Activated CD8-positive, alpha-beta memory T cell treated with anti-CD3 and anti-CD28 coated beads, Interleukin-2, amount 50 U/mL, for 24 hours (primary cell): ENCODE measurements around the gene MCM5.

Experiments
- DNase-seq: peaks from one replicate; pipeline ENCODE4 v3.0.0-alpha.2; 2020; ENCODE audit errors: extremely low read depth

Gene MCM5

DNA sequence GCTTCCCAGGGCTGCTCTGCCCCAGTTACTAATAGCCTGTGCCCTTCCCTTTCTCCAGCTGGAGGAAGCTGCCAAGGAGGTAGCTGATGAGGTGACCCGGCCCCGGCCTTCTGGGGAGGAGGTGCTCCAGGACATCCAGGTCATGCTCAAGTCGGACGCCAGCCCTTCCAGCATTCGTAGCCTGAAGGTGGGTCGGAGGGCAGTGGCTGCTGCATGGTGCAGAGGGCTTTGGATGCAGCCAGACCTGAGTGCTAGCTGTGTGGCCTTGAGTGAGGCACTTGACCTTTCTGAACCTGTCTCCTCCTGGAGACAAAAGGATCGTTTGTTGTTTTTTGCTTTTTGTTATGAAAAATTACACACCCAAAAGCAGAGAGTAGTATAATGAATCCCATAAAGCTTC, 3.4 kb downstream of the MCM5 start:
- DNase-seq = no peak

DNA sequence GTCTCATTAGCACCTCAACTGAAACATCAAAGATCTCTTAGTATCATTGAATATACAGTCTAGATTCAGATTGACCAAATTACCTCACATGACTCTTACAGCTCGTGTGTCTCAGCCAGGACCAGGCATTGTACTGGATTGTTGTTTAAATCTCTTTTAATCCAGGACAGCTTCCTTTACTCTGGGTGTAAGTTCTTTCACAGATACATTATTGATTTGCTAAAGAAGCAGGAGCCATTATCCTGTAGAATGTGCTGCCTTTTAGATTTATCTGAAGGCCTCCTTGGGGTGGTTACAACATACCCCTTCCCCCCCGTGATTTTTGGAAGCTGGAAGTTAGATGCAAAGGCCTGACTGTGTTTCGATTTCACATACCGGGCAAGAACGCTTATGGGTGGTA, 4.2 kb downstream of the MCM5 start:
- no peak for DNase-seq

DNA sequence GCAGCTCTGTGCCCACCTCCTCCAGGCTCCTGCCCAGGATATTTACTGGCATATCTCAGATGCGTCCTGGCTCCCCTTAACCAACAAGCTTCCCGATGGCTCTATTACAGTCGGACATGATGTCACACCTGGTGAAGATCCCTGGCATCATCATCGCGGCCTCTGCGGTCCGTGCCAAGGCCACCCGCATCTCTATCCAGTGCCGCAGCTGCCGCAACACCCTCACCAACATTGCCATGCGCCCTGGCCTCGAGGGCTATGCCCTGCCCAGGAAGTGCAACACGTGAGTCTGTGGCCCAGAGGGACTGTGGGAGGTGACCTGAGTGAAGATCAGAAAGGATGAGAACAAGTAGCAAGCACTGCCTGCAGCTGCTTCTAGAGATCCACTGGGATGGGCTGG, 6.5 kb downstream of the MCM5 start:
- DNase-seq = no peak

DNA sequence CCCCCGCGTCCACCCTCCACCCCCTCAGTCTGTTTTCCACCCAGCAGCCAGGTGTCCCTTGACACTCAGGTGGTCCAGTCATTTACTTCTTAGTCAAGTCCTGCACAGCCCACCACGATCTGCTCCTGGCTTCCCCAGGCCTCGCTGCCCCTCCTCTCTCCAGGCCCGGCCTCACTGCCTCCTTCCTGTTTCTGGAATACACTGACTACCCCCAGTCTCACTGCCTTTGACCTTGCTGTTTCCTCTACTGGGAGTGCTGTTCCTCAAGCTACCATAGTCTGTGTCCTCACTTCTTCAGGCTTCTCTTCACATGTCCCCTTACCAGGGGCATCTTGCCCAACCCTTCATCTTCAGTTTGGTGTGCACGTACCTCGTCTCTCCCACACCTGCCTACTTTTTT, 7.4 kb downstream of the MCM5 start:
- no peak for DNase-seq

DNA sequence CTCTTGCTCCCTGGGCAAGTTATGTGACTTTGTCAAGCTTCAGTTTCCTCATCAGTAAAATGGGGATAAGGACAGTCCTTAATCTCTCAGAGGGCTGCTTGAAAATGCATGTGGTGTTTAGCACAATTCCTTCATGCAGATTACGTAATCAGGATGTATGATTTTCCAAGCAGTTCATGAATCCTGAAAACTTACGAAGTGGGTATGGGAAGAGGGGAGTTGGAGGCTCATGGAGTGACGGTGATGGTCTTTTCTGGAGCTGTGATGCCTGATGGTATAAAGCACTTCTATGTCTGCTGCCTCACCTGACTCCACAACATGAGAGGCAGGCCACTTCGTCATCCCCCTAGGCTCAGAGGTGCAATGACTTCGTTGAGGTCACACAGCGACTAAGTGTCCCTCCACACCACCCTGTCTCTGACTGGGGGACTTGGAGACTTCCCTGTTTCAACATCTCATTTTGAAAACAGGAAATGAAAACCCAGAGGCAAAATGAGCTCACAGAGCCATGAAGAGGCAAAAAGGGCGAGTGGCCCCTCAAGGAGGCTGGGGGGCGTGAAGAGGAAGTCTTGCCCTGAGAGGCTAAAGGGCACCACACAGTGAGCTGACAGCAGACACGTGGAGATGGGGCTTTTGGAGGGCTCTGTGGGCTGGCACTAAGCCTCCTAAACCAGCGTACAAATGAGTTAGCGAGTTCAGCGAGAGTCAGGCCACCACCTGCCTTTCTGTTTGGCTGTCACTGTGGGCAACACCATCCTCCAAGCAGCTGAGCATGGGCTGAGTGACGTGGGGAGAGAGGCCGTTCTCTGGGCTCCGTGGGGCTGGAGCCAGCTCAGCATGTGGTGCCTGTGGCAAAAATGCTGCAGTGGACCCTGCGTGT, 10.1 kb downstream of the MCM5 start:
- no peak for DNase-seq

DNA sequence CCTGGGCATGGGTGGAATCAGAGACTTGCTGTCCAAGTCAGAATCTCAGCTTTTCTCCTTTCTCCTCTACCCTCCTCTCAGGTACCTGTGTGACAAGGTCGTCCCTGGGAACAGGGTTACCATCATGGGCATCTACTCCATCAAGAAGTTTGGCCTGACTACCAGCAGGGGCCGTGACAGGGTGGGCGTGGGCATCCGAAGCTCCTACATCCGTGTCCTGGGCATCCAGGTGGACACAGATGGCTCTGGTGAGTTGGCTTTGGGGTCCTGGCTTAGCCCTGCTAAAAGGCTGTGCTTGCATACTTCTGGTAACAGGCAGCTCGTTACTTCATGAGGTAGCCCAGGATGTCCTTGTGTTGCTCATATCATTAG, 10.7 kb downstream of the MCM5 start:
- no peak for DNase-seq

DNA sequence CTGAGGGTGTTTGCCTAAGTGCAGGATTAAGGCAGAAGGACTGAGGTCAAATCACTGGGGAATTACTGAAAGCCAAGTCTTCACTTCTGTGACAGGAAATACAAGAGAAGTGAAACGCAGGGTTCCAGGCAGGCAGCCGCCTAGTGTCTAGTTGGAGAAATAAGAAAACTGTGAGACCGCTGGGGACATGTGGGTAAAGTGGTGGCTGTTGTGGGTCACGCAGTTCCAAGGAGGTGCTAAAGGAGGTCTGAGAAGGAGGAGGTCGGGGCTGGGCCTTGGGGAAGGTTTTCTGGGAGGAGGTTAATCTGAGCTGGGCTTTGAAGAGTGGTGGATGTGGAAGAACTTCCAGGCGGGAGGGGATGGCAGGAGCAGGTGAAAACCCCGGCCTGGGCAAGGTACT, 11.2 kb downstream of the MCM5 start:
- DNase-seq = no peak

DNA sequence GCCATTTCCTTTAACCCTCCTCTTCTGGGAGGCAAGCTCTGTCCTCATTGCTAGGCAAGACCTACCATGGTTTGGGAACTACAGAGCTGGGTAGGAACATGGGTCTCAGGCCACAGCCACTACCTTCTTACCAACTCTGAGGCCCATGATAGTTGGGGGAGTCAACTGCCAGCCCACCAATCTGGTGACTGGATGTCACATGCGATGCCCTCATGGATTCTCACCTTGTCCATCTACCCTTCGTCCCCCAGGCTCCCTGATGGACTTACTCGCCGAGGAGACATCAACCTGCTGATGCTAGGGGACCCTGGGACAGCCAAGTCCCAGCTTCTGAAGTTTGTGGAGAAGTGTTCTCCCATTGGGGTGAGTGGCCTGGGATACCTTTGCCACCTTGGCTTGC, 13.7 kb downstream of the MCM5 start:
- DNase-seq = no peak

DNA sequence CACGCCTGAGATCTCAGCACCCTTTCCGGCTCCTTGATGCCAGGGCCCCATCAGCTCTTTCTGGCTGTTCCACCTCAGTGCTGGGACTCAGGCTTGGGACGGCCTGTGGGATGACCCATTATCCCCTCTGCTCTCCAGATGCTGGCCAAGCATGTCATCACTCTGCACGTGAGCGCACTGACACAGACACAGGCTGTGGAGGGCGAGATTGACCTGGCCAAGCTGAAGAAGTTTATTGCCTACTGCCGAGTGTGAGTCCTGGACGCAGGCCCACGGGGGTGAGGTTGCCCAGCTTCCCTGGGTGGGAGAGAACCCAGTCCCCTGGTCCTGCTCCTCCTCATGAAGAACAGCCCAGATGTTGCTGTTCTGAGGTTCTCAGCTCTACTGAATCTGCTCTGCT, 17.7 kb downstream of the MCM5 start:
- DNase-seq = no peak

DNA sequence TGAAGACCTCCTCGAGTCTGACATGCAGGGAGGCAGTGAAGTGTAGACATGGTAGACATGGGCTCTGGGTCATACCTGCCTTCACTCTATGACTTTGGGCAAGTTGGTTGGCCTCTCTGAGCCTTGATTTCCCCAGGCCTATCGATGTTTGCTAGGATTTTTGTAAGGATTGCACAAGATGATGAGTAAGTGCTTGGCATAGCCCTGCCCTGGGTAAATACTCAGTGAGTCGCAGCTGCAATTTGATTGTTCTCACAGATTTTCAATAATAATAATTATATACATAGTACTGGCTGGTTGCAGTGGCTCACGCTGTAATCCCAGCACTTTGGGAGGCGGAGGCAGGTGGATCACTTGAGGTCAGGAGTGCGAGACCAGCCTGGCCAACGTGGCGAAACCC, 18.1 kb downstream of the MCM5 start:
- DNase-seq = no peak

DNA sequence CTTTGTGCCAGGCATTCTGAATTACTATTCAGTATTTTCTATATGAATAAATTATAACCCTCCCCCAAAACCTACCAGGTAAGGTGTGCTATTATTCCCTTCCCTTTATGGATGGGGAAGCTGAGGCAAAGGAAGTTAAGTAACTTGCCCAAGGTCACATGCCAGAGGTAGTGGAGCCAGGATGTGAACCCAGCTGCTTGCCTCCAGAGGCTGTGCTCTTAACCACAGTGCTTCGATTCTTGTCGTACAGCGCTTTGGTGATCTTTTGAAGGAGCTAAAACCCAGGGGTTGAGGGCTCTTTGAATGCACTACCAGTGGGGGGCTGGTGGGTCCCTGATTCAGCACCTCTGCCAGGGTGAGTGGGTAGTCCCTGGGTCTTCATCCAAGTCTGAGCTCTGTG, 18.8 kb downstream of the MCM5 start:
- no peak for DNase-seq

DNA sequence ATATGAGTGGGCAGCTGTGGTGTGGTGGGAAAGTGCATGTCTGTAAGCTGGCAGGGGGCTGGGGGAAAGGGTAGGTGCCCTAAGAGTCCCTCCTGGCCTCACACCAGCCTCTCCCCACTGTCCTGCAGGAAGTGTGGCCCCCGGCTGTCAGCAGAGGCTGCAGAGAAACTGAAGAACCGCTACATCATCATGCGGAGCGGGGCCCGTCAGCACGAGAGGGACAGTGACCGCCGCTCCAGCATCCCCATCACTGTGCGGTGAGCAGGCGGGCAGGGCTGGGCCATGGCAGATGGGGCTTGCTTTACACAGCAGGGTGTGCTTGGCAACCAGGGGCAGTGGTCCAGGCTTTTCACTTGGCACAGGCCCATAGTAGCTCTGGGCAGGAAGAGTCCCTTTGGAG, 19.8 kb downstream of the MCM5 start:
- DNase-seq = no peak

DNA sequence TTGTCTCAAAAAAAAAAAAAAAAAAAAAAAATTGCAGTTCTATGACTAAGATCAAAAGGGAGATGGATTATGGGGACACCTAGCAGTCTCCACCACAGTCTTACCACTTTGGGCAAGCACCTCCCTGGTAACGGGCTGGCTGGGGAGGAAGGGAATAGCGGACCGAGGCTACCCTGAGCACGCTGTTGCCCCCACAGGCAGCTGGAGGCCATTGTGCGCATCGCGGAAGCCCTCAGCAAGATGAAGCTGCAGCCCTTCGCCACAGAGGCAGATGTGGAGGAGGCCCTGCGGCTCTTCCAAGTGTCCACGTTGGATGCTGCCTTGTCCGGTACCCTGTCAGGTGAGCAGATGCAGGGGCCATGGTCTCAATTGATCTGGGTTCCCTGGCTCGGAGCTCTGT, 21.2 kb downstream of the MCM5 start:
- DNase-seq = no peak

DNA sequence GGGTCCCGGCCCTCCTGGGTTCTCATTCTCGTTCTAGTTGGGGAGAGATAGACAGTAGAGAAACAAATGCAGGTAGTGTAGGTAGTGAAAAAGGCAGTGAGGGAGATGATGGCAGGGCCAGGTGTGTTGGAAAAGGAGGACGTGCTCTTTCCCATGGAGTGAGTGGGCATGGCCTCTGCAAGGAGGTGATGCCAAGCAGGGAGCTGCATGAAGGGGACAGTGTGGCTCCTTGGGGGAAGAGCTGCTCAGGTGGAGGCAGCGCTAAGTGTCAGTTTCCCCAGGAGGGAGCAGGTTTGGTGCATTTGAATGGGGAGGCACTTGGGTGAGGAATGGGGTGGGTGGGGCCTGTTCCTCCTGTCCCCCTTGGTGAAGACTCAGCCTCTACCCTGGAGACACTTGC, 22.2 kb downstream of the MCM5 start:
- no peak for DNase-seq

DNA sequence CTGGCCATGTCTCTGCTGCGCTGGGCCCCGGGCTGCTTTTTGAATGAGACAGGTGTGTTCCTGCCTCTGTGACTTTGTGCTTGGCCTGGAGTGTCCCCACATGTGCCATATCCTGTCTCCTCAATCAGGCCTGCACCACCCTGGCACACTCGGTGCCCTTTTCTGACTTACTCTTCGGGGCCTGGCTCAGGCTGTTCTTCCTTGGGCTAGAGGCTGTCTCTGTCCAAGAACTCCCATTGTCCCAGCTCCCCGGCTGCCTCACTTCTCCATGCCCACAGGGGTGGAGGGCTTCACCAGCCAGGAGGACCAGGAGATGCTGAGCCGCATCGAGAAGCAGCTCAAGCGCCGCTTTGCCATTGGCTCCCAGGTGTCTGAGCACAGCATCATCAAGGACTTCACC, 23.0 kb downstream of the MCM5 start:
- no peak for DNase-seq

DNA sequence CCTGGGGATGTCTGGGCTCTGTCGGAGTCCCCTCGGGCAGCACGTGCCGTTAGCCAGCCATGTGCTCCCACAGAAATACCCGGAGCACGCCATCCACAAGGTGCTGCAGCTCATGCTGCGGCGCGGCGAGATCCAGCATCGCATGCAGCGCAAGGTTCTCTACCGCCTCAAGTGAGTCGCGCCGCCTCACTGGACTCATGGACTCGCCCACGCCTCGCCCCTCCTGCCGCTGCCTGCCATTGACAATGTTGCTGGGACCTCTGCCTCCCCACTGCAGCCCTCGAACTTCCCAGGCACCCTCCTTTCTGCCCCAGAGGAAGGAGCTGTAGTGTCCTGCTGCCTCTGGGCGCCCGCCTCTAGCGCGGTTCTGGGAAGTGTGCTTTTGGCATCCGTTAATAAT, 24.1 kb downstream of the MCM5 start:
- DNase-seq = no peak

DNA sequence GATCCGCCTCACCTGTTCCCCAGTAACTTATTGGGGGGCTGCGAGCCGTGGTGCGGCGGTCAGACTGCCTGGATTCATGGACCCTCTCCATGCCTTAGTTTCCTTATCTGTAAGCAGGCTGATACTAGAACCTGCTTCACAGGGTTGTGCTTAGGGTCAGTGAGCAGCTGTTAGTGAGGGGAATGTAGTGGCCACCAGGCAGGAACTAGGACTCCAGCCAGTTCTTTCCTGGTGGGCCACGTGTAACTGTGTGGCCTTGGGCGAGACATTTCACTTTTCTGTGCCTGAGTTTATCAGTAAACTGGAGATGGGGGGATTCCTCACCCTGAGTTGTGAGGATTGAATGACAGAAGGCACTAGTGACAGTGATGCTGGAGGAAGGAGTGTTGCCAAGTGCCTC, 24.8 kb downstream of the MCM5 start:
- no peak for DNase-seq

DNA sequence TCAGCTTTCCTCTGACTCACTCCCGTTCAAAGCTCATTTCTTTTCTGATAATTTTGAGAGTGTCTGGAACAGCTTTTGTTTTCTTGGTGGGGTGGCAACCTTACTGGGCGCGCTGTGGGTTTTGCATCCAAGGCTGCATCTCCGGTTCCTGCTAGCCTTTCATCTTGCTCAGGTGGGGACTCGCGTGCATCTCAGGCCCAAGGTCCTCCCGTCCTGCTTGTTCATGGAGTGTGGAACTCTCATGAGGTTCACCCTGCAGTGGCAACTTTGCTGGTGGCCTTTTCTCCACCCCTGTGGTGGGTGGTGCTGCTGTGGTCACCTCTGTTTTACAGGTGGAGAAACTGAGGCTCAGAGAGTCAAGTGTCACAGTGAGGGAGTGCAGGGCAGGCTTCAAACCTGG, 25.6 kb downstream of the MCM5 start:
- no peak for DNase-seq

DNA sequence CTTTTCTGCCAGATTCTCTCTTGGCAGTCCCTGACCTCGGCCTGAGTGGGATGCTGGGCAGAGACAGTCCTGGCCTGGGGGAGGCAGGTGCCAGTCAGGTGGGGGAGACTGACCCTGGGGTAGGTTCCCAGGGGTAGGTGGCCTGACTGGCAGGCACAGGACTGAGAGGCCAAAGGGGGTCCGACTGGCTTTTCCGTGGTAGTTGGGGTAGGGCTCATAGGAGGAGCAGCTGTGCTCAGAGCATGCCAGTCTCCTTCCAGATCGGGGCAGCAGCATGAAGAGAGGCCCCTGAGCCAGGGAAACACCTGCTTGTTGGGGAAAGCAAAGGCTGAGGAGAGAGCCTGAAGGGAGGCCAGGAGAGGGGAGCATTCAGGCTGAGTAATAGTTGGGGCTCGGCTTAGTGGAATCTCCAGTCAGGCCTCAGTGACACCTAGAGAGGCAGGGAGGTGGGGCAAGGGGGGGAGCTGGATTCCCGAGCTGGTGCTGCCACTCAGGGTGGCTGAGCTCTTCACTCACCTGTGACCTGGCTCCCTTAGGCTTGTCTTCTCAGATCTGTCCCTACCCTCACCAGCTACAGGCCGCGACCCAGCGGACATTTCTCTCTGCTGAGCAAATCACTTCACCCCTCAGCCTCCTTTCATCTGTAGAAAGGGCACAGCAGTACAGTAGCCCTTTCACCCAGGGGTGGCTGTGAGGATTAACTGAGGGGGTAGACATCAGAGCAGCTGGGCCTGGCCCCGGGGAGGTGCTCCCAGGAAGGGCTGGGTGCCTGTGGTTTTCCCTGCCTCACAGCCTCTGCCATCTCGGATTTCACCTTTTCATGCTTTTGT, 26.2 kb downstream of the MCM5 start:
- no peak for DNase-seq

DNA sequence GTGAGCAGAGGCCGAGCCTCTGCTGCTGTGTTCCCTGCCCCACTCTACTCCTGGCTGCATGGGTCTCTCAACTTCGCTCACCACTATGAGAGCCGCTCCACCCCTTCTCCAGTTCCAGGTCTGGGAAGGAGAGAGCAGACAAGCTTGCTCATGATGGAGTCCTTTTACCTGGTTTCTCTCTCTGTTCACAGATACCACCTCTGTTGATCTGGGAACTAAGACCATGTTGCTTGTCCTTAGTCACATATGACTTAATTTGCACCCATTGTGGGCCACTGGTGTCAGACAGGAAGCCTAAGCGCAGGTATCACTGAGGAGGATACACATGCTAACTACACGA, 26.8 kb downstream of the MCM5 start:
- DNase-seq = no peak

DNA sequence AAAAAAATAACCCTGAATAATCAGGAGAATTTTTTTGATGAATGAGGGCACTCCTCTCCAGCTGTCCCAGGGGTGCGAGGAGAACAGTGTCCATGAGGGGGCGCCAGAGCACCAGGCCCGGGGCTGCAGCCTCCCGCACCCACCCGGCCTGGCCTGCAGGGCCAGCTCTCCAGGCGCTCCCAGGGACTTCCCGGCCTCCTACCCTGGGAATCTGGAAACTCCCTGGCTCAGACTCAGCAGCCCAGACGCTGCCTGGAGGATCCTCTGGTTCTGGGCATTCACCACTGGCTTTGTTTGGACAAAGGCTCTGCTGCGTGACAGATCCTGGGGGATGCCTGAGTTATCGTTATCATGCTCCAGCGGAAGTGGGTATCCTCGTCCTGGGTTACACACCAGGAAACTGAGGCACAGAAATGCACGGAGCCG, 31.0 kb downstream of the MCM5 start:
- DNase-seq = no peak

DNA sequence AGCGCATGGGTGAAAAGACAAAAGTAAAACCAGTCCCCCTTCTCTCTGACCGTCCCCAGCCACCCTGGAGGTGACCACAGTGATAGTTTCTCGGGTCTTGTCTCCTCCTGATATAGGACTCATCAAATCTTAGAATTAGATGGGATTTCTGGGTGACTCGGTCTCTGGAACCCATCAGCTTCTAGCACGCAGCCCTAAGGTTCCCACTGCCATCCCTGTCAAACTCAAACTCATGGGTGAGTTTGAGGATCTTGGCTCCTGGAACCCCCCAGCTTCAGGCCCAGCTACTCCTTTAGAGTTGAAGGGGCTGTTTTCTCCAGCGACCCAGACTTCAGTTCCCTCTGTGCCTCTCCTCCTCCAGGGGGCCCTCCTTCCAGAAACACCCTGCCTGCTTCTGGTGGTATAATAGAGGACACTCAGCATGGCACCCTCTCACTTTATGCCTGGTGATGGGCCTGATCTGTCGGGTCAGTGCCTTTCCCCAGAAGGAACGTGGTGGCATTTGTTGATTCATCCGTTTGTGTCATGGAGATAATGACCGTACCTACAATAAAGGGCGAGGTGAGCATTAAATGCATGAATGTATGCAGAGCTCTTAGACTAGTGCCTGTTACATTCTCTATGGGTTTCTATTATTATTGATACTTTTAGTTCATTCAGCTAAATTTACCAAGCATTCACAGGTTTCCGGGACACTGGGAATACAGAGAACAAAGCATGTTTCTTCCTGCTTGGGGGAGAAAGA, 31.7 kb downstream of the MCM5 start:
- no peak for DNase-seq
